H54 (cell line): ENCODE results near the gene NQO2.
A peak's percentile ranks its signal among the peaks of the same experiment; 100 is the strongest.
"Not testable (repeated sequence)": the region's sequence is repeated elsewhere in the genome, so short reads cannot be mapped to it uniquely, and the experiment has no call there.

Source experiments
- DNase-seq: peaks from one replicate; pipeline ENCODE4 v3.0.0; 2011; ENCODE audit warnings: low spot score, mixed read lengths; ENCODE audit not compliant: insufficient read length
- FAIRE-seq: peaks from 3 replicates; lab custom pipeline; 2011; peaks lifted over from hg19 to GRCh38; lab: Jason Lieb, UNC
- POLR2A ChIP-seq: IDR thresholded peaks from 2 replicates; pipeline ENCODE4 v1.6.1; 2011; ENCODE audit warnings: low read depth, mild to moderate bottlenecking, low read length

Gene NQO2

DNA sequence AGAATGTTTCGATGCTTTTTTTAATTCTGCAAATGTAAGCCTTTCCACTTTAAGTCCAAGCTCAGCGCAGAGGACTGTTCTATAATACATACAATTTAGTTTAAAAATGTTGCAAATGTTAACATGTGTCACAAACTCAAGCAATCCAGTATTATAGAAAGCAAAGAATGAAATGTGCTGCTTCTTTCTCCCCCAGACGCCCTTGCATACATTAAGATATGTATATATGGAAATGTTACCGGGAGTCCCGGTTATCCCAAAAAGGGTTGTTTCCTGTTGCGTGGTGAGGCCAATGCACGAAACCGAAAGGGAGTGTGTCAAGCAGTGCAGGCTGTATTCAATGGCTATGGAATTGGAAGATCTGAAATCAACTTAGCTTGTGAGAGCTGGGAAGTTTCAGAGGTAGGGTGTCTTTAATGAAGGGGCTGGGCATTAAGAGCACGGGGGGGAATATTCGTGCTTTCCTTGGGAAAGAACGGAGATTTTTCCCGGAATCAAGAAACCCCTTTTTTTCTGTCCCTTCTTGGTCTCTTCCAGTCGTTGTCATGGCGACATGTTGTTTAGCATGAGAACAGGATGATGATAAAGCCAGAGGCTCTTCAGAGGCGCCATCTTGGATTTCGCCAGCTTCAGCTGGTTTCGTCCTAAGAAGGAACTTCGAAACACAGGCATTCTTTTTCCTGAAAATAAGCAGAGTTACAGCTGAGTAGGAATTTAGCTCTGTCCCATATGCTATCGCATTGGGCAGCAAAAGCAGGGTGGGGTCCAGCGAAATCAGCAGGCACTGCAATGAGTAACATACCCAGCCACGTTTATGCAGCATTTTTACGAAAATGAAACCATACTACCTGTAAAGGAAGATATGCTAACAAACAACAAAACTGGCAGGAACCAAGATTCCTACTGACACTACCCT is 10.1 kb upstream of the NQO2 start:
- FAIRE-seq = peak; percentile 74
- DNase-seq = peak; percentile 42
- 0 out of 2 replicates have a peak, but pooled peaks have one; percentile 23 for TF ChIP-seq POLR2A

DNA sequence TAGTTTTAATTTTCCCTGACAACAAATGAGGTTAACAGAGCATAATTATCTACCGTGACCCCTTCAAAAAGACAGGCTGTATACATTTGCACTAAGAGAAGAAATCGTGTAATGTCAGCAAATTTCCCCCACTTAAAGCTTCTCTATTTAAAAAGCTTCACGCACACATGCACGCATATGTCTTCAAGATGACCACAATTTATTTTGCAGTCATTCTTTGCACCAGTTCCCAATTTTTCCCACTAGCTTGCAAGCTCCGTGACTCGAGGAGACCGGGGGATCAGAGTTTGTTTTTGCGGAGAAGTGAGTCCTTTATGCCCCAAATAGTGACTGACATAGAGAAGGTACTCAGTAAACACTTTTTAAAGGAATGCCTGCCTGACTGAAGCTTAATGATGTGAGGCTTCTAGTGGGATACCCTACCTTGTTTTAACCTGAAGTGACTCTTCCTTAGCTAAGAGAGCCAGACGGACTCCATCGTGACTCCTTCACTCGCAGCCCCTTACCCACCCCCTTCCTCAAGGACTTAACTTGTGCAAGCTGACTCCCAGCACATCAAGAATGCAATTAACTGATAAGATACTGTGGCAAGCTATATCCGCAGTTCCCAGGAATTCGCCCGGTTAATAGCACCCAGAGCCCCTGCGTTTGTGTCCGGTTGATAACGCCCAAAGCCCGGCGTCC is 9.3 kb upstream of the NQO2 start:
- FAIRE-seq (no peak), DNase-seq (no peak)
- TF ChIP-seq POLR2A = no peak

DNA sequence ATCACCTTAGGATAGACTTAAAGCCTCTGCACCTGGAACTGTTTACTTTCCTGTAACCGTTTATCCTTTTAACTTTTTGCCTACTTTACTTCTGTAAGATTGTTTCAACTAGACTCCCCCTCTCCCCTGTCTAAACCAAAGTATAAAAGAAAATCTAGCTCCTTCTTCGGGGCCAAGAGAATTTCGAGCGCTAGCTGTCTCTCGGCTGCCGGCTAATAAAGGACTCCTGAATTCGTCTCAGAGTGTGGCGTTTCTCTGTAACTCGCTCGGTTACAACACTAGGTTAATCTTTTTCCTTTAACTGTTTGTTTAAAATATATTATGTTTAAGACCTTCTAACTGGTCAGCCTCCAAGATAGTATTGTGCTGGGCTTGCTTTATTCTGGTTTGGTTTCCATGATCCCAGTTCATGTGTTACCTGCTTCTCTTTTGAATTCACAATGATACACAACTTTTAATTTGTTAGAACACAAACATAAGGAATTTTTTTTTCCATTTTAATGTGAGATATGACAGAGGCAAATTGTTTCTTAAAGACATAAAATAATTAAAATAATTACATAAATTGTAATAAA is 8.7 kb upstream of the NQO2 start:
- no peak for FAIRE-seq
- DNase-seq = no peak

DNA sequence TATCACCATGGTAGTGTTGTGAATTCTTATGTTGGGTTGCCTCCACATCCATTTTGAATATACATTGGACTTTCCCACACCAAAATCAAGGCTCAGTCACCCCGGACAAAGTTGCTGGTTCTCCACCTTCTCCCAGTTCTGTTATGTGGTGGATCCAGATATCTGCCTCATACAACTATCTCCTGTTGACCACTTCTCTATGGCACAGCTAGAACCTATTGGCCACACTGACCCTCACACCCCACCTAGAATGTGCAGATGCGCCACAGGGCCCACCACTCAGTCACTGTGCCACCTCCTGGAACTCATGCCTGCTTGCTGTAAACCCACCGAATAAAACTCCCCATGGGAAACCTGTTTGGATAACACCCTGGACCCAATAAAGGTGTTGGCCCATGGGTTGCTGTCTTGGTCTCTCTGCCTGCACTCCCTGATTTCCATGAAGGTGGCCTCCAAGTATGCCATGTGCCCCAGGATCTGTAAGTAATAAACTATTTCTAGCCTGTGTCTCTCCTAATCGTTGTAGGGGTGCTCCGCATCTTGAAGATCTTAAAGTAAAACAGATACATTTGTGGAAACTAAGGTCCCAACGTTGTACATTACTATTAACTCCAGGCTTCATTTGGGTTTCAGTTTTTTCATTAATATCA is 7.2 kb upstream of the NQO2 start:
- no peak for TF ChIP-seq POLR2A
- DNase-seq (no peak), FAIRE-seq (no peak)

More for the DNA sequence above, 8.7 kb upstream of the NQO2 start:
- no peak for TF ChIP-seq POLR2A

DNA sequence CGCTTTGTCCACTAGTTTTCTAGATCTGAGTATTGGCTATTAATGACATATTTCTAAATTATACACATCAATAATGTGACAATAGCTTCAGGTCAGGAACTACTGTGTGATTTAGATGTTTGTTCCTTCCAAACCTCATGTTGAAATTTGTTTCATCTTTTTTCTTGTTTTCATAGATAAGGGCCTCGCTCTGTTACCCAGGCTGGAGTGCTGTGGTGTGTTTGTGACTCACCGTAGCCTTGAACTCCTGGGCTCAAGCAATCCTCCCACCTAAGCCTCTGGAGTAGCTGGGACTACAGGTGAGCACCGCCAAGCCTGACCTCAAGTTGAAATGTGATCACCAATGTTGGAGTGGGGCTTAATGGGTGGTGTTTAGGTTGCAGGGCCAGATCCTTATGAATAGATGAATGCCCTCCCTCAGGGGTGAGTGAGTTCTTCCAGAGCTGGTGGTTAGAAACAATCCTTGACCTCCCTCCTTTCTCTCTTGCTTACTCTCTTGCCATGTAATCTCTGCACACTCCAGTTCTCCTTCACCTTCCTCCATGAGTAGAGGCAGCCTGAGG is 5.9 kb upstream of the NQO2 start:
- DNase-seq (no peak), FAIRE-seq (no peak)
- no peak for TF ChIP-seq POLR2A

DNA sequence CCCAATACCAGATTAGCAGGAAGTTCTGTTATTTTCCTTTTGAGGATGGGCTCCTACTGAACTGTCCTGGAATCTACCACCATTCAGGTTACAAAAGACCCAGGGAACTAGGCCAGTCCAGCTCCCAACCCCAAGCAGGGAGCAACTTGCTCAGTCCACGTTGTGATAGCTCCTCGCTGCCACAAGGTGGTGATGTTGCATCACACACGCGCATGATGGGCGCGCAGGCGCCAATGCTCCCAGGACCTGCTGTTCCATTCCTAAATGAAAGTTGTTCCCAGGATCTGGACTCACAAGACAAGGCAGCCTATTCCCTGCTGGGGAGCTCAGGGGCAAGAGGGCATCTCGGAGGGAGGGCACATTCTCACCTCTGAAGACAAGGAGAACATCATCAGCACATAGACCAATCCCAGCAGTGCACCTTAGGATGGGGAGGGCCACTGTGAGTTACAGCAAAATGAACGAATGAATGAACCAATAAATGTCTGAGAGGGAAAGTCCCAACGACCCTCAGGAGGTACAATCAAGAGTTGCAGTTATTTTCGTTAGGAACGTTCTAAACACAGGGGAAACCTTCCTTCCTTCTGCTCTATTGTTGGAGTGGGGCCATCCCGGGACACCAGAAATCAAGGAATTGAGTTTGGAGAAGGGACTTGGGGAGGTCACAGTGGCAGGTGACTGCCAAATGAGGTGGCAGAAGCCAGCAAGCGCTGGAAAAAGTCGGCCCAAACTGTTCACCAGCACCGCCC is 1.3 kb upstream of the NQO2 start:
- DNase-seq = not testable (repeated sequence)
- peak; percentile 100 for FAIRE-seq

DNA sequence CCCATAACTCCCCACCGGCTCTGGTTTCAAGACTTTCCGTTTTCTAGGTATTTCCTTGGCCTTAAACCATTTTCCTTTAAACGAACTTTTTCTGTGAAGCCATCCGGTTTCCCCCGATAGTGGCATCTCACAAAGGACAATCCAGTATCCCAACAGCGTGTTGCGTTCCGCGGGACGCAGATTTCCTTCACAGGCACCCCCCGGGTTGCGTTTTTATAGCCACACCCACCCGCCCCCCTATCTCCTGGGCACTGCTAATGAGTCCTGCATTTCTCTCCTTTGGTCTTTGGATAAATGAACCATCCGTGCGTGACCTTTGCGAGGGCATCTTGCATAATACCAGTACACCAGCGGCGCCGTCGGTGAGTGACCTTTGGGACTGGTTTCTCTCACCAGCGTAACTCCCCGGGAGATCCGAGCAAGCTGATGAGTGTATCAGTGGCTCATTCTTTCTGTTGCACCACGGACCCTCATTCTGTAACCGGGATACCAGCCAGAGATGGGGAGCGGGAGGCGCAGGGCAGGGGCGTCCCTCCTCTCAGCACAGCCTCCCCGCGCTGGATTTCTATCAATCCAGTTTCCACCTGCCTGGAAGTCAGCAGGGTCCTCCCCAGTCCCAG is 586 bp upstream of the NQO2 start:
- no peak for TF ChIP-seq POLR2A
- DNase-seq (peak; percentile 84), FAIRE-seq (no peak)

DNA sequence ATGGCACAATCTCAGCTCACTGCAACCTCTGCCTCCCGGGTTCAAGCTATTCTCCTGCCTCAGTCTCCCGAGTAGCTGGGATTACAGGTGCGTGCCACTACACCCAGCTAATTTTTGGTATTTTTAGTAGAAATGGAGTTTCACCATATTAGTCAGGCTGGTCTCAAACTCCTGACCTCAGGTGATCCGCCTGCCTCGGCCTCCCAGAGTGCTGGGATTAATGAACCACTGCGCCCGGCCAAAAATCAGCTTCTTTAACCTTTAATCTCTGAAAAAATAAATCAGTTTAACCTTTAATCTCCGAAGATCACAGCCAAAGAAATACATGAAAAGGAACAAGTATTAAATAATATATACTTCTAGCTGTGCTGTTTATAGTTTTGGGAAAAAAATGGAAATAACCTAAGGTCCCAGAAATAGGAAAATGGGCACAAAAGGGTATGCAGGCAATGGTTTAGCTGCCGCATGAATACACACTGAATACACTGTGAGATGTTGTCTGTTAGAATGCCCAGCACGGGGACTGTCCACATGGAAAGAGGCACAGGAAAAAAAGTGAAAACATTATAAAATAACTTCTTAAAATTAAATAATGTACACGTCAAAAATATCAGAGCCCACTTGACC is 1.6 kb downstream of the NQO2 start:
- FAIRE-seq (no peak), DNase-seq (no peak)
- no peak for TF ChIP-seq POLR2A

DNA sequence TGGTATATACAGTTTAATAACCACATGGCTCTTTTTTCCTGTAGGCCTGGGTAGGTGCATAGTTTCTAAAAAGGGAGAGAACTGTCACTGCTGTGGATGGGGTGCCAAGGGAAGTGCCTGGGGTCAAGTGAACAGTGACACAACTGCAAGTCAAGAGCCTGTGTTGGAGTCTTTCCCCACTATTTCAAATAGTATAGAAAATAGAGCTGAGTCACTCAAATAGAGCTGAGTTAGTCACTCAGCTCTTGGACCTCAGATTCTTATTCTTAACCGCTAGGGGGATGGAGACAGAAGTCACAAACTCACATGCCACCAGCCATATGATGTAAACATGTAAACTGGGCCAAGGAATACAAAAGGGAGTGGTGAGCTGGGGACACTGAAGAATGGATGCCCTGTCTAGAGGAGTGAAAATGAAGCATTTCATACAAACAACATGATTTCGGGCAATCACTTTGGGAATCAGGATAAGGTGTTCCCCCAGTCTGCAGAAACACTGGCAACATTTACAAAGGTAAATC is 2.1 kb downstream of the NQO2 start:
- TF ChIP-seq POLR2A = no peak
- FAIRE-seq = no peak
- DNase-seq = peak; percentile 72

DNA sequence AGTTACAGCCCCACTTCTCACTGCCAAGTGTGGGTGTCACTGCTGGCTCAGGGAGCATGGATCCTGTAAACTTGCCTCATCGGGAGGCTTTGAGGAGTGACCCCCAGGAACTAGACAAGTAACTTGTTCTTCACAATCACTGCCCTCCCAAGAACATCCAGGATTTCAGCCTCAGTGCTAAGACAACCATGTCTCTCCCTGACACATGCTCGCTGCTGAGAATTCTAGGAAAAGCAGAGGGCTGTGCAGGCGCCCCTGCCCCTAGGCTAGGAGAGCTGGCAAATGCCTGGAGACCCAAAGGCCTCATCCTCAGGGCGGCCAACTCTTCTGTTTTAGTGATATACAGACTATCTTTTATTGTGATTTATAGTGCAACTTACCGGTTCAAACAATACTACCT is 3.5 kb downstream of the NQO2 start:
- FAIRE-seq, DNase-seq: not testable (repeated sequence)

DNA sequence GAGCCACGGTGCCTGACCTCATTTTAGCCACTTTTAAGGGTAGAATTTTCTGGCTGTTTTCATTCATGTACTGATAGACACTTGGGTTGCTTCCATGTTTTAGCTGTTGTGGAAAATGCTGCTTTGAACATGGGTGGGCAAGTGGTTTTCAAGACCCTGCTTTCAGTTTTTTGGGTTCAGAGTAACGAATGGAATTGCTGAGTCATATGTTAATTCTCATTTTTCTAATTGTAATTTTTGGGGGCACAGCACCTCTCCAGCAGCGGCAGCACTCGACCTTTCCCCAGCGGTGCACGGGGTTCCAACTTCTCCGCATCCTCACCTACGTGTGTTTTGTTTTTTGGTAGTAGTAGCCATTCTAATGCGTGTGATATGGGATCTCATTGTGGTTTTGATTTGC is 5.4 kb downstream of the NQO2 start:
- DNase-seq (no peak), FAIRE-seq (no peak)
- TF ChIP-seq POLR2A = no peak

DNA sequence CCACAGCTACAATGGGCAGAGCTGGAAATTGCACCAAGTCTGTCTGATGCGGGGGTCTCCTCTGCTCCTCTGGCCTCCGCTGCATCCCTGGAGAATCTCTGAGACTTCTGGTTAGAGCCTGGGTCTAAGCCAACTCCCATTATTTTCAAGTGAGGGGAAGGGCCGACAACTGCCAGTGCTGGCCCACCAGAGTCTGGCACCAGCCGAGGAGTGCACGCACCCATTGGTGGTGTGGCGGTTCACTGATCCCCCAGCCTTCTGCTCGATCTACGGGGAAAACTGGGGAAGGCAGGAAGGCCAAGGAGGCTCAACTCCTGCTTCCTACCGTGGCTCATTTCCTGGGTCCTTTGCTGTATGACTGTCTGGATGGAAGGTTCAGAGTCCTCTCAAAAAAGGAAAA is 6.2 kb downstream of the NQO2 start:
- FAIRE-seq (no peak), DNase-seq (no peak)
- no peak for TF ChIP-seq POLR2A
